HCT116 (cell line): ENCODE results near the gene C1orf35. TPM values are rescaled to one million over a fixed set of nuclear protein-coding genes. Genes with fewer than 3 reads are reported as not detected.

Experiments
- ATAC-seq: fragments of 200-7000 bp; cut with Tn5 transposase; 2 replicates; pipeline ENCODE4 v1.9.1; 2020; ENCODE audit warnings: mild to moderate bottlenecking, moderate library complexity
- BruUV-seq: library from RNA; stranded (reverse); fragments of 400-500 nt; replicated peaks from 2 replicates; lab custom pipeline; 2021; lab: Mats Ljungman, UMichigan
- CTCF ChIA-PET: fragments of 300-600 bp; sonication (Branson Sonifier 250); formaldehyde crosslinking; loops from one replicate; lab custom pipeline; 2021; ENCODE audit warnings: antibody characterized with exemption; lab: Charles Lee
- POLR2A ChIA-PET: fragments of 300-600, 350-600 bp; sonication (Branson Sonifier 250); formaldehyde crosslinking; loops from one replicate; lab custom pipeline; 2021; ENCODE audit warnings: antibody characterized with exemption; lab: Charles Lee
- RAD21 ChIA-PET, 2 experiments: fragments of 300-600 bp; sonication (Branson Sonifier 250); formaldehyde crosslinking; loops; one replicate each; lab custom pipeline; 2023; ENCODE audit warnings: low total read pairs in 2 of 2; ENCODE audit not compliant: uncharacterized antibody in 2 of 2, unreplicated experiment in 2 of 2, low non-redundant PET in 1 of 2; lab: Charles Lee
- DNase-seq: peaks from one replicate; pipeline ENCODE4 v3.0.0-alpha.2; 2010; ENCODE audit warnings: low read depth, low spot score
- H2AFZ ChIP-seq: fragments of 200-600 bp; shearing (Covaris generic), sonication (generic); 2 replicates; pipeline ENCODE4 v1.6.1; 2017; ENCODE audit warnings: low read depth, mixed run types, mixed read lengths, antibody characterized with exemption, low read length; ENCODE audit not compliant: poor library complexity, severe bottlenecking
- H3K27ac ChIP-seq: 2 replicates; pipeline ENCODE4 v1.5.1; 2012; ENCODE audit warnings: low read depth, low read length
- H3K27me3 ChIP-seq: fragments of 200-600 bp; sonication (generic); 2 replicates; pipeline ENCODE4 v1.6.1; 2016; ENCODE audit warnings: mixed run types, low read length, mixed read lengths; ENCODE audit not compliant: insufficient read depth
- H3K36me3 ChIP-seq, 2 experiments: fragments of 200-500 bp in 1 of 2; fragments of 200-600 bp in 1 of 2; sonication (Bioruptor generic) in 1 of 2; sonication (generic) in 1 of 2; 2 replicates each; pipeline versions ENCODE4 v1.5.1 to v1.6.1; 2014 to 2016; ENCODE audit warnings: low read length in 2 of 2, inconsistent platforms in 1 of 2, mixed read lengths in 1 of 2, mixed run types in 1 of 2; ENCODE audit not compliant: insufficient read depth in 2 of 2, control insufficient read depth in 1 of 2
- H3K4me1 ChIP-seq, 2 experiments: fragments of 200-600 bp in 1 of 2; sonication (generic) in 1 of 2; 2 replicates each; pipeline versions ENCODE4 v1.5.1 to v1.6.1; 2012 to 2017; ENCODE audit warnings: low read length in 2 of 2, inconsistent platforms in 1 of 2, mild to moderate bottlenecking in 1 of 2, mixed read lengths in 1 of 2, mixed run types in 1 of 2, moderate library complexity in 1 of 2; ENCODE audit not compliant: insufficient read depth in 2 of 2, control insufficient read depth in 1 of 2
- H3K4me2 ChIP-seq: fragments of 200-600 bp; sonication (generic); 2 replicates; pipeline ENCODE4 v1.6.1; 2017; ENCODE audit warnings: mixed run types, low read length, mixed read lengths
- H3K4me3 ChIP-seq, 2 experiments: fragments of 200-600 bp in 1 of 2; sonication (generic) in 1 of 2; replicated peaks in 1 of 2; 2 replicates each; pipeline ENCODE4 v1.5.1; 2011 to 2016; ENCODE audit warnings: low read length in 2 of 2, control low read depth in 1 of 2, low read depth in 1 of 2, mild to moderate bottlenecking in 1 of 2, mixed read lengths in 1 of 2, mixed run types in 1 of 2
- H3K79me2 ChIP-seq: fragments of 200-600 bp; sonication (generic); 2 replicates; pipeline ENCODE4 v1.6.1; 2017; ENCODE audit warnings: mild to moderate bottlenecking, mixed run types, low read length, moderate library complexity, mixed read lengths; ENCODE audit not compliant: insufficient read depth
- H3K9ac ChIP-seq: fragments of 200-600 bp; sonication (generic); 2 replicates; pipeline ENCODE4 v1.6.1; 2016; ENCODE audit warnings: low read length, mixed read lengths
- H3K9me2 ChIP-seq: fragments of 200-600 bp; sonication (generic), shearing (Covaris generic); 2 replicates; pipeline ENCODE4 v1.6.1; 2017; ENCODE audit warnings: mixed run types, mild to moderate bottlenecking, moderate library complexity; ENCODE audit not compliant: insufficient read depth
- H3K9me3 ChIP-seq, 2 experiments: fragments of 200-500 bp in 1 of 2; fragments of 200-600 bp in 1 of 2; sonication (Bioruptor generic) in 1 of 2; sonication (generic) in 1 of 2; 2 replicates each; pipeline ENCODE4 v1.6.1; 2014 to 2017; ENCODE audit warnings: low read length in 2 of 2, mixed read lengths in 2 of 2, inconsistent platforms in 1 of 2, low read depth in 1 of 2, mild to moderate bottlenecking in 1 of 2, mixed run types in 1 of 2, moderate library complexity in 1 of 2; ENCODE audit not compliant: control insufficient read depth in 1 of 2, insufficient read depth in 1 of 2
- H4K20me1 ChIP-seq: fragments of 200-600 bp; sonication (generic), shearing (Covaris generic); 2 replicates; pipeline ENCODE4 v1.6.1; 2017; ENCODE audit warnings: mixed run types, mild to moderate bottlenecking, moderate library complexity; ENCODE audit not compliant: insufficient read depth
- CBX3 ChIP-seq: IDR thresholded peaks from 2 replicates; pipeline ENCODE4 v1.6.1; 2012; ENCODE audit warnings: low read depth
- CEBPB ChIP-seq: IDR thresholded peaks from 2 replicates; pipeline ENCODE4 v1.6.1; 2012; ENCODE audit warnings: low read depth
- EGR1 ChIP-seq: IDR thresholded peaks from 2 replicates; pipeline ENCODE4 v1.6.1; 2012; ENCODE audit warnings: low read depth
- EZH2 ChIP-seq: fragments of 200-600 bp; sonication (generic); IDR thresholded peaks from 2 replicates; pipeline ENCODE4 v1.6.1; 2017; ENCODE audit warnings: antibody characterized with exemption, mixed run types
- POLR2AphosphoS5 ChIP-seq: IDR thresholded peaks from 2 replicates; pipeline ENCODE4 v1.6.1; 2011; ENCODE audit warnings: mild to moderate bottlenecking, low read depth, low read length, moderate library complexity
- RAD21 ChIP-seq: IDR thresholded peaks from 2 replicates; pipeline ENCODE4 v1.6.1; 2012; ENCODE audit warnings: low read depth, mild to moderate bottlenecking
- SIN3A ChIP-seq: IDR thresholded peaks from 2 replicates; pipeline ENCODE4 v1.6.1; 2012; ENCODE audit warnings: low read depth
- SRF ChIP-seq: IDR thresholded peaks from 2 replicates; pipeline ENCODE4 v1.6.1; 2012; ENCODE audit warnings: low read depth
- ZBTB33 ChIP-seq: IDR thresholded peaks from 2 replicates; pipeline ENCODE4 v1.6.1; 2011; ENCODE audit warnings: mild to moderate bottlenecking, low read length, moderate library complexity; ENCODE audit not compliant: insufficient replicate concordance; ENCODE audit errors: extremely low read depth
- ZNF274 ChIP-seq: fragments of 200-500 bp; sonication (Bioruptor generic); IDR thresholded peaks from 2 replicates; pipeline ENCODE4 v1.6.1; 2014; ENCODE audit warnings: mild to moderate bottlenecking, low read depth, low read length, inconsistent platforms
- intact Hi-C: fragments of 100-400 bp; cut with micrococcal nuclease; formaldehyde crosslinking; loops from 2 replicates; pipeline ENCODE4 v1.10.0; 2022
- total RNA-seq: library from RNA; stranded (reverse); gene quantifications from one replicate; pipeline ENCODE4 v1.2.1, GENCODE V29; 2021; ENCODE audit not compliant: unreplicated experiment

Gene C1orf35
- total RNA-seq, 1 experiment from 2014 or later = 26.1 TPM

GRCh38 chr1:228104526-228105269, 1.6 kb upstream of the C1orf35 start:
- POLR2A ChIA-PET = no interaction called here
- RAD21 ChIA-PET = no interaction called here
- Histone ChIP-seq H3K27me3 (no peaks in the 10 kb centered on the region), H3K9ac (no peak overlapping the region), H3K9me2 (no peaks in the 10 kb centered on the region), H2AFZ (no peak overlapping the region), H3K36me3 (peaks cover 0 to 14% of the 10 kb centered on the region in 2 experiments; a peak in 1 of 4 replicates), H3K4me3 (no peak overlapping the region), H3K4me1 (peaks cover 6 to 27% of the 10 kb centered on the region in 2 experiments; a peak in 3 of 4 replicates), H3K27ac (no peak overlapping the region), H3K9me3 (no peaks in the 10 kb centered on the region), H3K4me2 (peak overlapping the region; percentile 94; the same call in 1 of the 2 replicates), H4K20me1 (no peaks in the 10 kb centered on the region), H3K79me2 (peaks cover 47% of the 10 kb centered on the region)
- CTCF ChIA-PET = no interaction called here
- intact Hi-C loops = no loop called here
- TF ChIP-seq EZH2 (no peak), EGR1 (no peak), SIN3A (no peak), CBX3 (no peak), POLR2AphosphoS5 (no peak), CEBPB (no peak), ZNF274 (no peak)
- ATAC-seq (no peak), DNase-seq (no peak)
- BruUV-seq = no TSS peak

- peak overlapping the region; percentile 94 for H3K4me2 ChIP-seq
- H3K79me2 ChIP-seq = peaks cover 50% of the 10 kb centered on the region
- no peak for DNase-seq
- POLR2A ChIA-PET = interaction anchor here (0.7 kb wide), 1 partner anchor 20 kb away, joined by 3 read pairs; the partner anchor contains the start of gene ARF1
- H3K9me2 ChIP-seq = no peaks in the 10 kb centered on the region
- peak overlapping the region; percentile 85 for H3K27ac ChIP-seq
- no peak overlapping the region for H2AFZ ChIP-seq
- ATAC-seq = peak; percentile 48
- intact Hi-C loops = loop anchor here (1.0 kb wide), 1 partner anchor 103 kb away; no protein-coding TSS in a partner anchor
- H3K9me3 ChIP-seq = no peaks in the 10 kb centered on the region
- H4K20me1 ChIP-seq = no peaks in the 10 kb centered on the region
- no TSS peak for BruUV-seq
- H3K4me1 ChIP-seq = peaks cover 2 to 21% of the 10 kb centered on the region in 2 experiments; a peak in 3 of 4 replicates
- H3K36me3 ChIP-seq = peaks cover 12 to 28% of the 10 kb centered on the region in 2 experiments; a peak in 3 of 4 replicates
- no peaks in the 10 kb centered on the region for H3K27me3 ChIP-seq
- CTCF ChIA-PET = interaction anchor here (1.0 kb wide), 1 partner anchor 20 kb away, joined by 4 read pairs; the partner anchor contains the start of gene ARF1
- RAD21 ChIA-PET = interaction anchor here in 1 of 2 experiments (0.9 kb wide), 1 partner anchor 103 kb away, joined by 3 read pairs; no protein-coding TSS in a partner anchor
- H3K9ac ChIP-seq = peak overlapping the region; percentile 91
- peak overlapping the region; percentile 82 to 91 for H3K4me3 ChIP-seq
- TF ChIP-seq SRF (no peak), RAD21 (no peak), ZBTB33 (no peak)
- TF ChIP-seq, all 23 proteins: peak for 0
Observed at GRCh38 chr1:228101994-228102790, 933 bp downstream of the C1orf35 start.
